Trophoblast cell (in vitro differentiated cells and primary cell): ENCODE results near the gene LRRC41.
"Not testable (repeated sequence)": the region's sequence is repeated elsewhere in the genome, so short reads cannot be mapped to it uniquely, and the experiment has no call there.

Source experiments
- DNase-seq, 2 donors: peaks; one replicate each; pipeline ENCODE4 v3.0.0-alpha.2; 2016
- H2AFZ ChIP-seq: 2 replicates; pipeline ENCODE4 v1.6.1; 2013; ENCODE audit warnings: low read length, moderate library complexity, mild to moderate bottlenecking; ENCODE audit not compliant: insufficient read depth, poor library complexity
- H2AK5ac ChIP-seq: 2 replicates; pipeline ENCODE4 v1.6.1; 2013; ENCODE audit warnings: mild to moderate bottlenecking, low read length
- H2BK120ac ChIP-seq: 2 replicates; pipeline ENCODE4 v1.6.1; 2013; ENCODE audit warnings: low read length, mild to moderate bottlenecking, moderate library complexity; ENCODE audit not compliant: insufficient read depth, poor library complexity
- H2BK12ac ChIP-seq: 2 replicates; pipeline ENCODE4 v1.6.1; 2013; ENCODE audit warnings: mild to moderate bottlenecking, low read length, moderate library complexity
- H2BK5ac ChIP-seq: 2 replicates; pipeline ENCODE4 v1.6.1; 2013; ENCODE audit warnings: low read length, low read depth, moderate library complexity, mild to moderate bottlenecking; ENCODE audit not compliant: poor library complexity
- H3K14ac ChIP-seq: 2 replicates; pipeline ENCODE4 v1.6.1; 2013; ENCODE audit warnings: mild to moderate bottlenecking, low read length
- H3K18ac ChIP-seq: 2 replicates; pipeline ENCODE4 v1.6.1; 2013; ENCODE audit warnings: mild to moderate bottlenecking, low read length
- H3K23ac ChIP-seq: 2 replicates; pipeline ENCODE4 v1.6.1; 2013; ENCODE audit warnings: low read length
- H3K27ac ChIP-seq: 2 replicates; pipeline ENCODE4 v1.5.1; 2013; ENCODE audit warnings: low read depth, mild to moderate bottlenecking, inconsistent platforms, low read length, moderate library complexity
- H3K27me3 ChIP-seq: 2 replicates; pipeline ENCODE4 v1.6.1; 2013; ENCODE audit warnings: inconsistent platforms, mild to moderate bottlenecking, low read length, moderate library complexity; ENCODE audit not compliant: insufficient read depth
- H3K36me3 ChIP-seq, 2 experiments: 1 replicate in 1 of 2; 2 replicates in 1 of 2; pipeline ENCODE4 v1.6.1; 2013; ENCODE audit warnings: low read length in 2 of 2, mild to moderate bottlenecking in 2 of 2, moderate library complexity in 1 of 2; ENCODE audit not compliant: insufficient read depth in 2 of 2, control insufficient read depth in 1 of 2
- H3K4ac ChIP-seq: 2 replicates; pipeline ENCODE4 v1.6.1; 2013; ENCODE audit warnings: low read depth, mild to moderate bottlenecking, low read length, moderate library complexity
- H3K4me1 ChIP-seq, 2 experiments: 1 replicate in 1 of 2; 2 replicates in 1 of 2; pipeline ENCODE4 v1.6.1; 2013; ENCODE audit warnings: low read length in 2 of 2, mild to moderate bottlenecking in 2 of 2, moderate library complexity in 1 of 2; ENCODE audit not compliant: insufficient read depth in 2 of 2, control insufficient read depth in 1 of 2
- H3K4me2 ChIP-seq: 2 replicates; pipeline ENCODE4 v1.6.1; 2013; ENCODE audit warnings: inconsistent platforms, mild to moderate bottlenecking, low read length, moderate library complexity
- H3K4me3 ChIP-seq: 2 replicates; pipeline ENCODE4 v1.5.1; 2013; ENCODE audit warnings: mild to moderate bottlenecking, low read depth, low read length, inconsistent platforms
- H3K79me1 ChIP-seq: one replicate; pipeline ENCODE4 v1.6.1; 2013; ENCODE audit warnings: low read length
- H3K79me2 ChIP-seq: 2 replicates; pipeline ENCODE4 v1.6.1; 2013; ENCODE audit warnings: low read length, mild to moderate bottlenecking; ENCODE audit not compliant: control insufficient read depth, insufficient read depth, poor library complexity
- H3K9ac ChIP-seq: 2 replicates; pipeline ENCODE4 v1.6.1; 2013; ENCODE audit warnings: mild to moderate bottlenecking, low read length
- H3K9me3 ChIP-seq: 2 replicates; pipeline ENCODE4 v1.6.1; 2013; ENCODE audit warnings: low read depth, mild to moderate bottlenecking, control low read depth, inconsistent platforms, low read length; ENCODE audit not compliant: insufficient read depth
- H4K12ac ChIP-seq: 2 replicates; pipeline ENCODE4 v1.6.1; 2013; ENCODE audit warnings: low read depth, mild to moderate bottlenecking, low read length, moderate library complexity
- H4K8ac ChIP-seq: 2 replicates; pipeline ENCODE4 v1.6.1; 2013; ENCODE audit warnings: low read depth, mild to moderate bottlenecking, low read length, moderate library complexity
- H4K91ac ChIP-seq: one replicate; pipeline ENCODE4 v1.6.1; 2013; ENCODE audit warnings: low read depth, mild to moderate bottlenecking, low read length, moderate library complexity
- WGBS: extraction: QIAGEN DNeasy Blood & Tissue Kit; methylation state at CpG from one replicate; pipeline ENCODE4 v1.1.7; 2013; ENCODE audit warnings: missing lambda C conversion rate; ENCODE audit not compliant: insufficient read length, insufficient coverage; ENCODE audit errors: extremely low coverage; 5-methylcytosine and 5-hydroxymethylcytosine counted together

Gene LRRC41

GRCh38 chr1:46334030-46334384, 30.6 kb upstream of the LRRC41 start:
- Histone ChIP-seq H3K18ac (no peak overlapping the region), H4K8ac (no peak overlapping the region), H2AFZ (no peak overlapping the region), H3K4me3 (no peak overlapping the region), H3K36me3 (no peaks in the 10 kb centered on the region), H2BK5ac (no peak overlapping the region), H3K27ac (no peak overlapping the region), H4K12ac (no peak overlapping the region), H3K79me1 (no peaks in the 10 kb centered on the region), H3K9ac (no peak overlapping the region), H2BK12ac (no peak overlapping the region), H3K4me1 (no peaks in the 10 kb centered on the region), H3K4me2 (no peak overlapping the region), H3K4ac (no peak overlapping the region), H3K79me2 (no peaks in the 10 kb centered on the region), H3K9me3 (no peaks in the 10 kb centered on the region), H3K23ac (no peak overlapping the region), H3K27me3 (no peaks in the 10 kb centered on the region), H3K14ac (no peak overlapping the region), H4K91ac (no peak overlapping the region), H2AK5ac (no peak overlapping the region), H2BK120ac (no peak overlapping the region)
- no peak for DNase-seq
- WGBS = no CpG with 5 or more reads among the region's 2 CpGs

GRCh38 chr1:46333300-46334029, 30.0 kb upstream of the LRRC41 start:
- no peaks in the 10 kb centered on the region for H3K4me1 ChIP-seq
- no peak overlapping the region for H3K9ac ChIP-seq
- no peak overlapping the region for H3K27ac ChIP-seq
- no peak overlapping the region for H2BK5ac ChIP-seq
- H3K4me2 ChIP-seq = no peak overlapping the region
- H4K8ac ChIP-seq = no peak overlapping the region
- H3K23ac ChIP-seq = no peak overlapping the region
- H3K14ac ChIP-seq = no peak overlapping the region
- H4K91ac ChIP-seq = no peak overlapping the region
- H3K79me1 ChIP-seq = no peaks in the 10 kb centered on the region
- H3K36me3 ChIP-seq = no peaks in the 10 kb centered on the region
- no peaks in the 10 kb centered on the region for H3K27me3 ChIP-seq
- peak in 1 of 2 donors; percentile 42 for DNase-seq
- H2AFZ ChIP-seq = no peak overlapping the region
- WGBS = no CpG with 5 or more reads among the region's 9 CpGs
- no peak overlapping the region for H2BK120ac ChIP-seq
- H2BK12ac ChIP-seq = no peak overlapping the region
- H2AK5ac ChIP-seq = no peak overlapping the region
- H3K4ac ChIP-seq = no peak overlapping the region
- H3K79me2 ChIP-seq = no peaks in the 10 kb centered on the region
- H4K12ac ChIP-seq = no peak overlapping the region
- no peaks in the 10 kb centered on the region for H3K9me3 ChIP-seq
- no peak overlapping the region for H3K4me3 ChIP-seq
- no peak overlapping the region for H3K18ac ChIP-seq

- H3K14ac ChIP-seq, H3K79me1 ChIP-seq, H3K4me1 ChIP-seq, H4K12ac ChIP-seq, H3K27ac ChIP-seq, H3K9ac ChIP-seq, H2AK5ac ChIP-seq, H3K4me3 ChIP-seq, H3K18ac ChIP-seq, H3K79me2 ChIP-seq, H4K8ac ChIP-seq, H2AFZ ChIP-seq, H3K4me2 ChIP-seq, H3K4ac ChIP-seq, H3K9me3 ChIP-seq, H3K23ac ChIP-seq, H4K91ac ChIP-seq, H2BK12ac ChIP-seq, H2BK5ac ChIP-seq, H3K27me3 ChIP-seq, DNase-seq, H3K36me3 ChIP-seq, H2BK120ac ChIP-seq: not testable (repeated sequence)
- no CpG with 5 or more reads among the region's 24 CpGs for WGBS
Measured at GRCh38 chr1:46331786-46332540, 28.5 kb upstream of the LRRC41 start.

GRCh38 chr1:46330381-46330780, 27.0 kb upstream of the LRRC41 start:
- H2BK5ac ChIP-seq, H3K18ac ChIP-seq, H3K4me3 ChIP-seq, H3K4me1 ChIP-seq, H4K12ac ChIP-seq, DNase-seq, H3K27me3 ChIP-seq, H3K36me3 ChIP-seq, H3K79me2 ChIP-seq, H2BK120ac ChIP-seq, H3K79me1 ChIP-seq, H4K91ac ChIP-seq, H3K14ac ChIP-seq, H2AFZ ChIP-seq, H3K9me3 ChIP-seq, H3K27ac ChIP-seq, H2BK12ac ChIP-seq, H3K23ac ChIP-seq, H4K8ac ChIP-seq, H3K4me2 ChIP-seq, H2AK5ac ChIP-seq, H3K9ac ChIP-seq, H3K4ac ChIP-seq: not testable (repeated sequence)
- no CpG with 5 or more reads among the region's 2 CpGs for WGBS
